GM18520 (cell line): Measurements from ENCODE around the gene SV2B.
"Not testable (repeated sequence)": the region's sequence is repeated elsewhere in the genome, so short reads cannot be mapped to it uniquely, and the experiment has no call there.

Source experiments
- ATAC-seq: cut with Tn5 transposase; IDR thresholded peaks from one replicate; pipeline ENCODE4 v1.9.1; 2021; ENCODE audit not compliant: unreplicated experiment

Gene SV2B, protein sequence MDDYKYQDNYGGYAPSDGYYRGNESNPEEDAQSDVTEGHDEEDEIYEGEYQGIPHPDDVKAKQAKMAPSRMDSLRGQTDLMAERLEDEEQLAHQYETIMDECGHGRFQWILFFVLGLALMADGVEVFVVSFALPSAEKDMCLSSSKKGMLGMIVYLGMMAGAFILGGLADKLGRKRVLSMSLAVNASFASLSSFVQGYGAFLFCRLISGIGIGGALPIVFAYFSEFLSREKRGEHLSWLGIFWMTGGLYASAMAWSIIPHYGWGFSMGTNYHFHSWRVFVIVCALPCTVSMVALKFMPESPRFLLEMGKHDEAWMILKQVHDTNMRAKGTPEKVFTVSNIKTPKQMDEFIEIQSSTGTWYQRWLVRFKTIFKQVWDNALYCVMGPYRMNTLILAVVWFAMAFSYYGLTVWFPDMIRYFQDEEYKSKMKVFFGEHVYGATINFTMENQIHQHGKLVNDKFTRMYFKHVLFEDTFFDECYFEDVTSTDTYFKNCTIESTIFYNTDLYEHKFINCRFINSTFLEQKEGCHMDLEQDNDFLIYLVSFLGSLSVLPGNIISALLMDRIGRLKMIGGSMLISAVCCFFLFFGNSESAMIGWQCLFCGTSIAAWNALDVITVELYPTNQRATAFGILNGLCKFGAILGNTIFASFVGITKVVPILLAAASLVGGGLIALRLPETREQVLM

DNA sequence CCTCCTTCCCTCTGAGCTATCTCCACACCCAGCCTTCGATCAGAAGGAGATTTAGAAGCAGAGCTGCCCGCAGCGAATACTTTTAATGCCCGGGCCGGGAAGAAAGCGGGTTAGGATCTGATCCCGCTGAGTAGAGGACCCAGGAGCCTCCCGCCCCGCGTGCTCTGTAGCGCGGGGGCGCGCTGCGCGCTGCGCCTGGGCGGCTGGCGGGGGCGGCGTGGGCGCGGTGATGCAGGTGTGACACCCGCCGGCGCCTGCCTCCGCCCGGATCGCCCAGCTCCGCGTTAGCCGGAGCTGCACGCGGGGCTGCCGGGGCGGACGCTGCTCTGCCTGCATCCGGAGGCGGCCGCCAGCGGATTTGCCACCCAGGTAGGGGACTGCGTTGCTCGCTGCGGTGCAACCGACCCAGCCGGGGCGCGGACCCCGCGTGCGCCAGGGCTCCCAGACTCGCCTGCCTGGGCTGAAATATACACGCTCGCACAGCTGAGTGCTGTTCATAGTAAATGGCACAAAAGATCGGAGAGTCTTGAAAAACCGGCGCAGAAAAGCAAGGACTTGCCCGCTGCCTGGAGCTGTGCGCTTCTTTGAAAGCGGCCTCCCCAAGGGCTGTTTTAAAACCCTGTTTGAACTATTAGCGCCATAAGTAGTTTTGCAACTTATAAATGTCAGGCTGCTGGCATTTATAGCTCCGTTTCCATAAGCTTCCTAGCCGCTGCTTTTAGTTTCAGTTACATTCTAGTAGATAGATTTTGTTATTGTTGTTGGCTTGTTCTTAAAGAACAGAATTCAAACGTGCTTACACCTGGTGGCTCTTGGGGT lies at the start of gene SV2B:
Gene SV2B (plus strand): TSS at position 263 of the 819 bp plus-strand sequence. CDS start 126,007 bp downstream, outside the sequence.
- ATAC-seq, result no peak

DNA sequence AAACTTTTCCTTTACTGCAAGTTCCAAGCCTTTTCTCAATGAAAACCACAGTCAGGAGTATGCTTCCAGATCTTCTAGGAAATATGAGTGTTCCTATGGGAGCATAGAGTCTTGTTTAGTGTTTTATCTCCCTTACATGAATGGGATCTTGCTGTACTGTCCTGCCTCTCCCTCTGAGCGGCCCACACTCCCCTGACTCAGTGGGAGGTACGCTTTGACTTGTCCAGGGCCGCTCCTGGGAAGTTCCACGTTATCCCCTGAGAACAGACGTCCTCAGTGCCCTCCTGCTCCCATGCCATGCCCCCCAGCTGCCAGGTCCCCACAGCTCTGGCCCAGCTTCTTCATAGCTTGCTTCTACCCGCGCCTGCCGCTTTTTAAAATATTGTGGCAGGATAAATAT lies 48.8 kb upstream of the SV2B start:
- no peak for ATAC-seq

DNA sequence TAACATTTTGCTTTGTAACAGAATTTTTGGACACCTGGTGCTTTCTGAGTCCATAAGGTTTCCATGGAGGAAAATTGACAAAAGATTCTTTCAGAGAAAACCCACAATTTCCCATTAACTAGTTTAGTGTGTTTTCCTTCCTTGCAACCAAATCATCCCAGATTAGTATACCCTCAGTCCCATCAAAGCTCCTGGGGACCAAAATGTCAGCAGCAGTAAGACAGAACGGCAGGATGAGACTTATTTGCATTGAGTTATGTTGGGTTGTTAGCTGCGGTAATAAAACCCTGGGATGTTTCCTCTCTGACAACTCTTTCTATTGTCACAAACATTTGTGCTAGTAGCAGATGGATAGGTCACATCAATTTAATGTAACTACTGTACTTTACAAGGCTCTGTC lies 45.2 kb upstream of the SV2B start:
- no peak for ATAC-seq

DNA sequence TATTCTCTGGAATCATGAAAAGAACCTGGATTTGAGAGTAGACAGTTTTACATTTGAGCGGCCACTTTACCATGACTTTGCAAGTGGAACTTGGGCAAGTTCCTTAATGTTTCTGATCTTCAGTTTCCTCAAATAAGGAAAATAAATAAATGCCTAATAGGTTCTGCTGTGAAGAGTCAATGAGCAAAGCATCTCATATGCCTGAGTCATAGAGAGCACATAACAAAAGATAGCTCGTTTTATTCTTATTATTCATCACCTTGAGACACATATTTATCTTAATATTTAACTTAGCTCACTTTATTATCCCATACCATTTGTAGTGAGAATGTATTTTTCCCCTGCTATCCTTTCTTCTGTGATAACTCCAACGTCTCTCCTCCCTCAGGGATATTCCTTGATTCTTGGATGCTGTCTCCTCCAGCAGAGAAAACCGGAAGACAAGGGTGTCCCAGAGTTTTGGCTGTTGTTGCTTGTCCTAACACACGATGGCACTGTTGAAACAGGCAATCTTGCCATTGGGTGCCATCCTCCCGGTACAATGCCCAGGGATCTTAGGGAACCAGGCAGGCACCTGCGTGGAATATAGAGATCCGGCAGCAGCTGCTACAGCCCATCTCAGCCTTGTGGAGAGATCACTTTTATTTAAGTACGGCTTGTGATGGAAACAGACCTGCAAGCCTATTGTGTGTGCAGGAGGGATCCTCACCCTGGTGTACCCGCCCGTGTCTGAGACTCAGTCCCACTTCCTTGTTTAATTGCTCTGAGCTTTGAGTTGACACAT lies 44.3 kb upstream of the SV2B start:
- ATAC-seq, result no peak

DNA sequence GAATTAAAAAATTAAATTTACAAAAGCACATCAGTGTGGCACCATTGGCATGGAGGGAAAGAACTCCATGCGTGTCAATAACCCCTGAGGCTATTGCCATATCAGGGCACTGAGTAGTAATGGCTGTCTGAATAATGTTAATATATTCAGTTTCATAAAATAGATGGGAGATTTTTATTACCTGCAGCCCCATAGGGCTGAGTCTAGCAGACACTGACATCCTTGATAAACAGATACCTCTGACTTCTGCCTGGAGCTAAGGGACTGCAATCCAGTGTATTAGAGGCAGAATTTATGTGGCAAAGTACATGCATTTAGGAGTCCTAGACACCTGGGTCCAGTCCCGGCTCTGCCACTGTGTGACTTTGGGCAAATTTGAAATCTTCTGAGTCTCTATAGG lies 38.8 kb upstream of the SV2B start:
- no peak for ATAC-seq

DNA sequence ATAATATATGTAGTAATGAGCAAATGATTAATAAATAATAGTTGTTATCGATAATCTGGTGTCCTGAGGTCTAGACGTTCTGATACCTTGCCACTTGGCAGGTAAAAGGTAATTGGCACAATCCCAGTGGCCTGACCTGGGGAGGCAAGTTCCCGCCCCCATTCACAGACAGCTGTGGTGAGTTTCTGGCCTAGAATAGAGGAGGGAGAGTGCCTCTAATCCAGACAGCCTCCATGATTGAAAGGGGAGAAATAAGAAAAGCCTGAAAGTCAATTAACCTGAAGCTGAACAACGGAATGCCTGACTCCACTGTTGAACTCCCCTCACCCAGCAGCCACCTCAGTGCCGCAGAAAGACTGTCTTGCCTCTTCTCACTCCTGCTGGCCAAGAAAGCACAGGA lies 38.1 kb upstream of the SV2B start:
- no peak for ATAC-seq

DNA sequence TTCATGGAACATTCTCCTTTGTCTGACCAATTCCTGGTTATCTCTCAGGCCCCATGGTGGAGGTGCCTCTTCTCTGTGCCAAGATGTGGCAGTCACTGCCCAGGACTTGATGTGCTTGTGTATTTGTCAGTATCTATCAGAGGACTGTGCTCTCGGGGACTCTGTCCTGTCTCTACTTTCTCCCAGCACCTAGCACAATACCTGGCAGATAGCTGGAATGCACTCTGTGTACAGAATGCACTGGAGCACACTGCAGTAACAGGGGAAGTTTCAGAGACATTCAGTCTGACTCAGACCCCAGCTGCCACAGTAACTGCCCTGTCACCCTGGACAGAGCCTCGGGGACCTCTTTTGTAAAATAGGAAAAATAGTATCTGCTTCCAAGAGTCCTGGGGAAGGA lies 34.6 kb upstream of the SV2B start:
- ATAC-seq, result no peak

DNA sequence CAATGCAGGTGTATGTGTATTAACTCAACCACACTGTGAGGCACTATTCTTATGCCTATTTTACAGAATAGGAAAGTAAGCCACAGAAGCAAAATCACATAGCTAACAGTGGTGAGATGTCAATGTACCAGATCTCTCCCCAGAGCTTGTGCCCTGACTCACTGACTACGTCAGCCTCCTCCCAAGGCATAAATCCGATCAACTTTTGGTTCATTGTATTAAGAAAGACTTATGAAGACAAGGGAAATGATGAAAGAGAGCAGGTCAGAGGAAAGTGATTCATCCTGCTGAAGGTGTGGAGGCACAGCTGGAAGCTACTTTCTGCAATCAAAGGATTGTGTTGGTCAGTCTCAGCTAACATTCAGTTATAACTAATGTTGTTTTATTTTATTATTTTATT lies 33.0 kb upstream of the SV2B start:
- no peak for ATAC-seq

DNA sequence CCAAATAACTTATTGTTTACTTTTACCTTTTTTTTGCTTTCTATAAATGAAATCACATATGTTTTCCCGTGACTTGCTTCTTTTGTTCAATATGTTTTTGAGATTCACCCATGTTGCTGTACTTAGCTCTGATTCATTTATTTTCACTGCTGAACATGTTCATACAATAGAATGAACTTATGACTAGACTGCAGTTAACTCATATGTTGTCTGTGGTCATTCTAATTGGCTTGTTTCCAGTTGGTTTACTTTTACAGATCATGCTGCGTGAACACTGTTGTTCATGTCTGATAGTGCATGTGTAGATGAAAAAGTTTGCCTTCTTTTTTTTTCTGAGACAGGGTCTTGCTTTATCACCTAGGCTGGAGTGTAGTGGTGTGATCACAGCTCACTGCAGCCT lies 31.6 kb upstream of the SV2B start:
- no peak for ATAC-seq

DNA sequence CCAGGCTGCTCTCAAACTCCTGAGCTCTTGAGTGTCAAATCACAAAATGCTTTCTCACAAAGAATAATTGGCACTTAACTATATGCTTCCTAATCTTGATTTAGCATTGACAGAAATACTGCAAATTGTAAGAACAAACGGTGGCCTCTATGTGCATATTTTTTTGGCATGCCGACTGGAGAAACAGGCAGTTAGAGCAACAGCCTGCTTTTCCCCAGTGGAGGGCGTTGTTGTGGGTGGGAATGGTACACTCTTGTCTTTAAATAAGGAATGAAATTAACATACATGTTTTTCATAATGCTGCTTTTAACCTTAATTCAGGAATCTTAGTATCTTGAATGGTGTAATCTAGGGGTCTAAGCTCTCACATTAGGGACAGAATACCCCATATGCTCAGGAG lies 31.1 kb upstream of the SV2B start:
- ATAC-seq, result no peak

DNA sequence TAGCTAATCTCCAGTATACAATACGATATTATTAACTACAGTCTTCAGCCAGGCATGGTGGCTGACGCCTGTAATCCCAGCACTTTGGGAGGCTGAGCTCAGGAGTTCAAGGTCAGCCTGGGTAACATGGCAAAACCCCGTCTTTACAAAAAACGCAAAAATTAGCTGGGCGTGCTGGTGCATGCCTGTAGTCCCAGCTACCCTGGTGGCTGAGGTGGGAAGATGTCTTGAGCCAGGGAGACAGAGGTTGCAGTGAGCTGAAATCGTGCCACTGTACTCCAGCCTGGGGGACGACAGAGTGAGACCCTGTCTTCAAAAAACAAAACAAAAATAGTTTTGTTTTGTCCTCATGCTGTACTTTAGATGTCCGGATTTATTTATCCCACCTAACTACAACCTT lies 29.2 kb upstream of the SV2B start:
- no peak for ATAC-seq

DNA sequence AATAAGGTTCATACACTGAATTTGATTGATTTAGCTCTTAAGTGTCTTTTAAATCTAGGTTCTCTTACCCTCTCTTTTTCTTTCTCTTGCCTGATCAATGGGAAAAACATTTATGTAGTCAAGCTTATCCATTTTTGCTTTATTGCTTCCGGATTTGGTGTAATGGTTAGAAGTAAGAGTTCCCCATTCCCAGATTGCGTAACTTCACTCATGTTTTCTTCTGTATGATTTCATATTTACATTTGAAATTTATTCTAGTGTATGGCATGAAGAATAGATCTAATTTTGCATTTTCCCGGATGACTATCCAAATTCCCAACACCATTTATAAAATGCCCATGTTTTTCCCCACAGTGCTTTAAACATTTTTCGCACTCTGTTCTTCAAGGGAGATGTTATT lies 27.9 kb upstream of the SV2B start:
- no peak for ATAC-seq

DNA sequence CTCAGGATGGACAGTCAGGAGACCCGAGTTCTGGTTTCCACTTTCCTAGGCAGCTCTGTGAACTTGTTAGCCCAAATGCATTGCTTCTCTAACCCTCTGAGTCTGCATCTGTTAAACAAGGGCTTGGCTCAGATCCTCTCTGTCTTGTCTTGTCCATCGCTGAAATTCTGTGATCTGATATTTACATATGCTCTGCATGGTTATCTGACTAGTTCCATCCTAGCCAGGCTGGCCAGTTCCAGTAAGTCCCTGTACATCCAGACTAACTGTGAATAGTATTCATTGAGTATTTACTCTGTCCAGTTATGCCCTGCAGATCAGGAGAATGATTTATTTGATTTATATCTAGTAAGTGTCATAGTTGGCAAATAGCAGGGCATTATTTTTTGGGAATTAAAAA lies 27.0 kb upstream of the SV2B start:
- ATAC-seq, result no peak

DNA sequence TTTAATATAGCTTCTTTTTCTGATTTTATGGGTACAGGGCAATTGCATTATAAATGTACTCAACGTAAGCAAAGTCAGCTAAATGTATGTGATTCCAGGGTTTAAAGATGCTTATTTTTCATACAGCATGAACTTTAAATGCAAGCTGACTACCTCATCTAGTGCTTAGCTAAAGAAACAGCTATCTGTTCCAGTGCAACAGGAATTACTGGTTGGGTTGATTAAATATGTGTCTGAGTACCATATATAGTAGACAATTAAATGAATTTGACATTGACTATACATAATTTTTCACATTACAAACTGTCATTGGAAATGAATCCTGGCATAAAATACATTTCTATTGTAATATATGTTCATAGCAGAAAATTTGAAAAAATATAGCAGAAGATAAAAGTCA lies 26.3 kb upstream of the SV2B start:
- ATAC-seq, result no peak

DNA sequence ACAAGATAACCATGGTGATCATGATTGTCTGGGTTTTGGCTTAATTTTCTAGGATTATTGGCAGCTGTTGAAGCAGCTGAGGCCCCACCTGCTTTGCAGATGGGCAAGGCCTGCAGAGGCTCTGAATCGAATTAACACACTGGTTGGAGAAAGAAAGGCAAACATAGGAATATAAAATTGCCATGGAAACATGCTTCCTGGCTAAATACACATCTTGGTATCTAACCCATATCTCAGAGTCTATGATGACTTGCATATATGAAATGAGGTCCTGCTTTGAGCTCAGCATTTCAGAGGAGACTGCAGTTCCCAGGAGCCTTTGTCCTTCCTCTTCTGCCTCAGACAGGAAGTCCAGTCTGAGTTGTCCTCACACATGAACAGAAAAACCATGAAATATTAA lies 24.3 kb upstream of the SV2B start:
- no peak for ATAC-seq

DNA sequence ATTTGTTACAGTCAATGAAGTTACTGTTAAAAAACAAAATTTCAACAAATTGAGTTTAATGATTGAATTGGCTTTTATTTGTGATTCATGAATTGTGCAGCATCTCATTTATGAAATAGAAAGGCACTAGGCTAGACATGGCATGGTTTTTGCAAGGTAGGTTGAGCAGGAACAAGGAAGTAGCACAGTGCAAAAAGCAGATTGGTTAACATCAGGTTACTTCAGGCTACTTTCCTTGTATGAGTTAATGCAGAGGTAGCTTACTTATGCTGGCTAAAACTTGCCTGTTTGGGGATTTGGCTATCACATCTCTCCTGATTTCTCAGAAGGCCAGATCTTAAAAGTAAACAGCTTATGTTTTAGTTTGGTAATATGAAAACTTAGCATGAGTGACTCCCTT lies 23.0 kb upstream of the SV2B start:
- no peak for ATAC-seq

DNA sequence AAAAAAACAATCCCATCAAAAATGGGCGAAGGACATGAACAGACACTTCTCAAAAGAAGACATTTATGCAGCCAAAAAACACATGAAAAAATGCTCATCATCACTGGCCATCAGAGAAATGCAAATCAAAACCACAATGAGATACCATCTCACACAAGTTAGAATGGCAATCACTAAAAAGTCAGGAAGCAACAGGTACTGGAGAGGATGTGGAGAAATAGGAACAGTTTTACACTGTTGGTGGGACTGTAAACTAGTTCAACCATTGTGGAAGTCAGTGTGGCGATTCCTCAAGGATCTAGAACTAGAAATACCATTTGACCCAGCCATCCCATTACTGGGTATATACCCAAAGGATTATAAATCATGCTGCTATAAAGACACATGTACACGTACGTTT lies 6.2 kb upstream of the SV2B start:
- not testable (repeated sequence) for ATAC-seq

DNA sequence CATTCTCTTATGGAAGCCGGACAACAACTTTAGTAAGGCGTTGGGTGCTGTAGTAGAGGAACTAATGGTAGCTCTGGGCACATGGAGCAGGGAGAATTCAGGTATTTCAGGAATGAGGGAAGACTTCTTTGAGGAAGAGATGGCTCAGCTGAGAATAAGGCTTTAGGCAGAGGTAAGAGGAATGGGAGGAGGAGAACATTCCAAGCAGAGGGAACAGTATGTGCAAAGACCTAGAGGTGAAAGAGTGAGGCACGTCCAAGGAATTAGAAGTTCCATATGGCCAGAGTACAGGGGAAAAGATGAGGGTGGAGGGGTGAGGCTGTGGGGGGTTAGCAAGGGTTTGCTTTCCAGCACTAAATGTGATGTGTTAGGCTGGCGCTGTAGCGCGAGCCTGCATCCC lies 1.6 kb upstream of the SV2B start:
- no peak for ATAC-seq

DNA sequence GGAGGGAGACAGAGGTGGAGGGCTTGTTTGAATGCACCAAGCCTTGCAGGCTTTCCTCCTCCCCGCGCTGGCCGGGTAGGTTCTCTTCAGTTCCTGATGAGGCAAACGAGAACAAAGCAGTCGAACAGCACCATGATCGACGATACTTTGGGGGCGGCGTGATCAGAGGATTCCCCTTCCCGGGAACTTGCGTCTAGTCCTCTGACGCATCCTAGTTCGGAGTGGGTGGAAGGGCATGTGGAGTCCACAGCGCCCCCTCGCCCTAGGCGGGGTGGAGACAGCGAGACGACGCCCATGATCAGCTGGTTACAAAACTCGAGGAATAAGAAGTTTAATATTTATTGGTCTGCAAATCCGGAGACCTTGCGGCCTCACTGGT lies 452 bp upstream of the SV2B start:
- no peak for ATAC-seq

DNA sequence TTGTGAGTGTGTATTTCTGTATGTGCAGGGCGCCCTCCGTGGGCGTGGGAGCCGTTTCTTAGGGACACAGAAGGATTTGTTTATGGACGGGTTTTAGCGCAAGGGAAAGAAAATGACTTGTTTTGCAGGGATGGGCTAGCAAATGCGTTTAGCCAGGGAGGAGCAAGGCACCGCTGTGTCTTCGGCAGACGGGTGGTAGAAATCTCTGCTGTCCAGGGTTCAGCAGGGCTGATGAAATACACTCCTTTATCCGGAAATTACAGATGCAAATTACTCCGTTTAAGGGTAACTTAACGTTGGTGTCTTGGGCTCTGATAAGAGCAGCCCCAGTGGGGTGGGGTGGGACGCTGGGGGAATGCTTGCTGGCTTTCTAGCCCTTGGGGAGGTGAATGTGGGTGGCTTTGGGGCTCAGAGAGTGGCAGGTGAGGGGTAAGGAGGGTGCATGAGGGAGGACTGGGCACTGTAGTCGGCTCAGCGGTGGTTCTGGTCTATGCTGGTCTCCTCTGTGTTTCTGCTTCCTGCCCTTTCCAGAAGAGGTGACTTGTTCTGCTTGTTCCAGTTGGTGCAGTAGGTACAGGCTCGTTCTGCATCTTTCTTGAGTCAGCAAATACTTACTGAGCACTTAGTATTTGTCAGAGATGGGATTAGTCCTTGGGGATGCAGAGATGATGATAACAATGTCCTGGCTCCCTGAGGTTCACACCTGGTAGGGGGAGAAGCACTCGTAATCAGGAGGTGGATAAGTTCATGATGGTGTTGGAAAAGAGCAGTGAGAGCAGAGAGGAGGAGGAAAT lies 954 bp downstream of the SV2B start:
- ATAC-seq, result no peak

DNA sequence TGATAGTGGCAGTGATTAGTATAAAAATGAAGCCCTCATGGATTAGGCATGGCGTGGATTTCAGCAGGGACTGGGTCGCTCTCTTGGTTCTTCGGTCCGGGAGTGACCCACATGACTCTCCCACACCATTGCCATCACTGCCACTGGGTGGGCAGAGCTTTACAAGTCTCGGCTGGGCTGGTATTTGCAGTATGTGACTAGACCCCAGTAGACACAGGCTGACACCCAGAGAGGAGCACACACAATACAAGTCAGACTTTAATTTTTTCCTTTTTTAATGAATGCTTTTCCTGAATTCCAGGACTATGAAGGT lies 1.5 kb downstream of the SV2B start:
- no peak for ATAC-seq
